GOT3 (cell line): ENCODE results near the gene ZNF613.
"Not testable (repeated sequence)": the region's sequence is repeated elsewhere in the genome, so short reads cannot be mapped to it uniquely, and the experiment has no call there.

Source experiments
- DNase-seq: peaks from one replicate; lab custom pipeline; 2025; ENCODE audit warnings: mixed read lengths; lab: John Stamatoyannopoulos, UW

The ZNF613 gene

DNA sequence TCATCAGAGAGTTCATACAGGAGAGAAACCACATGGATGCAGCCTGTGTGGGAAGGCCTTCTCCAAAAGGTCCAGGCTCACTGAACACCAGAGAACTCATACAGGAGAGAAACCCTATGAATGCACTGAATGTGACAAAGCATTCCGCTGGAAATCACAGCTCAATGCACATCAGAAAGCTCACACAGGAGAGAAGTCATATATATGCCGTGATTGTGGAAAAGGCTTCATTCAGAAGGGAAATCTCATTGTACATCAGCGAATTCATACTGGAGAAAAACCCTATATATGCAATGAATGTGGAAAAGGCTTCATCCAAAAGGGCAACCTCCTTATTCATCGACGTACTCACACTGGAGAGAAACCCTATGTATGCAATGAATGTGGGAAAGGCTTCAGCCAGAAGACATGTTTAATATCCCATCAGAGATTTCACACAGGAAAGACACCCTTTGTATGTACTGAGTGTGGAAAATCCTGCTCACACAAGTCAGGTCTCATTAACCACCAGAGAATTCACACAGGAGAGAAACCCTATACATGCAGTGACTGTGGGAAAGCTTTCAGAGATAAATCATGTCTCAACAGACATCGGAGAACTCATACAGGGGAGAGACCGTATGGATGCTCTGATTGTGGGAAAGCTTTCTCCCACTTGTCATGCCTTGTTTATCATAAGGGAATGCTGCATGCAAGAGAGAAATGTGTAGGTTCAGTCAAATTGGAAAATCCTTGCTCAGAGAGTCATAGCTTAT is 17.7 kb downstream of the ZNF613 start:
- DNase-seq = no peak

- DNase-seq = no peak
These were observed 19.3 kb downstream of the ZNF613 start for GRCh38 chr19:51946602-51947001.

GRCh38 chr19:51948975-51949374 is 21.7 kb downstream of the ZNF613 start:
- no peak for DNase-seq

- not testable (repeated sequence) for DNase-seq
These were observed 30.6 kb downstream of the ZNF613 start for GRCh38 chr19:51957846-51958245.

DNA sequence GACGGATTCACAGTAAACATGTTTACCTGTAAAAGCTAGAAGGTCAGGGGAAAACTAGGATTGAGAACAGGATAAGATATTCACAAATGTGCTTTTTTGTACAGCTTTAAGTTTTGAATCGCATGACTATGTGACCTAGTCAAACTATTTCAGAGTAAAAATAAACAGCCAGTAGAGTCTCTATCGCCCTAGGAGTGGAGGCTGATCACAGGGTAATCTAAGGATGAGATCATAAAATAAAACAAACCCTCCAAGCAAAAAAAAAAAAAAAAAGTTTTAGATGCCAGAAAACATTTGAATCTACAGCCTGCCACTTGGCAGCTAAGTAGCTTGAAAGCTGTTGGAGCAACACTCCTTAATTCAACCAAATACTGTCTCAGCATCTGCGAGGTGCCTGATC is 32.5 kb downstream of the ZNF613 start:
- no peak for DNase-seq

GRCh38 chr19:51960621-51961233 is 33.5 kb downstream of the ZNF613 start:
- not testable (repeated sequence) for DNase-seq

DNA sequence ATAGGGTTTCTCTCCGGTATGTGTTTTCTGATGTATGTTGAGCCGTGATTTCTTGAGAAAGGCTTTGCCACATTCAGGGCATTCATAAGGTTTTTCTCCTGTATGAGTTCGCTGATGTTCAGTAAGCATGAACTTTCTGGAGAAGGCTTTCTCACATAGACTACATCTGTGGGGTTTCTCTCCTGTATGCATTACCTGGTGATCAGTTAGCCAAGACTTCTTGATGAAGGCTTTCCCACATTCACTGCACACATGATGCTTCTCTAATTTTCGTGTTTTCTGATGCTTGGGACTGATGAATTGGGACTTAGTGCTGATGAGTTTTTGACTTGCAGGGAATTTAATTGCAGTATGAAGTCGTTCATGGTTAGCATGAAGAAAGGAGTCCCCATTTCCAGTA is 38.3 kb downstream of the ZNF613 start:
- no peak for DNase-seq

DNA sequence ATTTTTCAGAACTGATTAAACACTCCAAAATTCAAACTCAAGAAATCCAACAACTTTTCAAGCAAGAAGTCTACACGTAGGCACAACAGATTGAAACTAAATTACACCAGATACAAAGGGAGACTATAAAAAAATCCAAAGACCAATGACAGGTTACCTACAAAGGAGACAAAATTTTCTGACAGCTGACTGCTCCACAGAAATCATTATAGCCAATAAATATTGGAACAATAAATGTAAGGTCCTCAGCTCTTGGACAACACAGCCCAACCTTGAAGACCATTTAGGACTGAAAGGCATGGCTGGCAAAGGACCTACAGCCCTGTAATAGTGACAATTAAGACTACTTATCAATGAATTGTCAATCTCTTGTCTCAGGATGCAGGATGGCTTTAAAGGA is 43.4 kb downstream of the ZNF613 start:
- DNase-seq = no peak

DNA sequence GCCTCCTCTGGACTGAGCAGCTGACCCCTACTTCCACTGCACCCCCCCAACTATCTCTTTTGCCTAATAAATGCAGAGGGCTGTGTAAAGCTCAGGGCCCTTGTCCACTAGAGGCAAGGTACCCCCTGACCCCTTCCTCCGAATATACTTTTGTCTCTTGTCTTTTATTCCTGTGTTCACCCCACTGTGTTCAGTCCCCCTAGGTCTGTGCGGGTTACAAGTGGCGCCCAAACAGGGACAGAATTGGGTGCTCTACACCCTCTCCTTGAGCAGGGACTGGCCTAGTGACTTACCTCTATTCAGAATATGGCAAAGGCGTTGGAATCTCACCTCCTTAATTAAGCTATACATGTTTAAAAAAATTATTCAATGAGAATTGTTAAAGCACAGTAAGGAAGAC is 44.4 kb downstream of the ZNF613 start:
- DNase-seq = no peak

- DNase-seq = not testable (repeated sequence)
These were observed 48.5 kb downstream of the ZNF613 start for GRCh38 chr19:51975787-51976186.

- no peak for DNase-seq
These were observed 49.6 kb downstream of the ZNF613 start for GRCh38 chr19:51976852-51977251.

- DNase-seq = no peak
These were observed 50.1 kb downstream of the ZNF613 start for GRCh38 chr19:51977346-51977745.

DNA sequence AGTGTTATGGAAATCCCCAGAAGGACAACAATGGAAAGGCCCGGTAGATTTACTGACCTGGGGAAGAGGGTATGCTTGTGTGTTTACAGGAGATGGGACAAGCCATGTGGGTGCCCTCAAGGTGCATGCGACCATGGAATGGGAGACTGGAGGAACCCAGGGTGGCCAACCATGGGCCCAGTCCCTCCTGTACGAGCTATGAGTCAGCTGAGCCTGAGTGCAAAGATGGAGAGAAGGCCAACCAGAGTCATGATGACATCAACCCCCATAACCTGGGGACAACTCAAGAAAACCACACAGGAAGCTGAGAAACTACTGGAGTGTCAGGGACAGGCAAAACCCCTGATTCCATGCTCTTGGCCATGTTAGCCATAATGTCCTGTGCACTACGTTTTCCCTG is 51.6 kb downstream of the ZNF613 start:
- DNase-seq = no peak

DNA sequence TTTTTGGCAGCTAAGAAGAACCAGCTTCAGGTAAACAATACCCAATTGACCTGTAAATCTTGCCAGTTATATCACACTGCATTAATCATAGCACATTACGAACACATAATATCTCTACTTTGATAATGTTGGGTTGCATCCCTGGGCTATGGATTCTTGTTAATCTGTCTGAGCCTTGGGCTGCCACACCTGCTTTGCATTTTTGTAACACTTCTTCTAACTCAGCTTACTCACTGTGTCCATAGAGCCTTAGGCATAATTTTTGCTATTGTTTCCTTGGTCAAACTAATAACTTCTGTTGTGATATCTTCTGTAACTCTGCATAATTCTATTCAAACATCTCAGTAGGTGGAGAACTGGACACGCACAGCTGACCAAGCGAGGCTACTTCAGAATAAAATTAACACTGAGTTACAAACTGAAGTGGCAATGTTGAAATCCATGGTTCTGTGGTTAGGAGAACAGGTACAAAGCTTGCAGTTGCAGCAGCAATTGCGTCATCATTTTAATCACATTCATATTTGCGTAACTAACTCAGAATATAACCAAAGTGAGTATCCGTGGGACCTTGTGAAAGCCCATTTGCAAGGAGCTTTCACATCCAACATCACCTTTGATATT is 53.0 kb downstream of the ZNF613 start:
- DNase-seq = no peak

GRCh38 chr19:51980926-51981325 is 53.7 kb downstream of the ZNF613 start:
- DNase-seq = not testable (repeated sequence)

GRCh38 chr19:51983361-51983760 is 56.1 kb downstream of the ZNF613 start:
- DNase-seq = no peak

- peak; percentile 57 for DNase-seq
These were observed 59.3 kb downstream of the ZNF613 start, which contains the start of gene ZNF350 for GRCh38 chr19:51986309-51987291. TSS of gene ZNF350 (minus strand) at chr19:51986840. CDS start at chr19:51974360, 12,480 bp downstream.

DNA sequence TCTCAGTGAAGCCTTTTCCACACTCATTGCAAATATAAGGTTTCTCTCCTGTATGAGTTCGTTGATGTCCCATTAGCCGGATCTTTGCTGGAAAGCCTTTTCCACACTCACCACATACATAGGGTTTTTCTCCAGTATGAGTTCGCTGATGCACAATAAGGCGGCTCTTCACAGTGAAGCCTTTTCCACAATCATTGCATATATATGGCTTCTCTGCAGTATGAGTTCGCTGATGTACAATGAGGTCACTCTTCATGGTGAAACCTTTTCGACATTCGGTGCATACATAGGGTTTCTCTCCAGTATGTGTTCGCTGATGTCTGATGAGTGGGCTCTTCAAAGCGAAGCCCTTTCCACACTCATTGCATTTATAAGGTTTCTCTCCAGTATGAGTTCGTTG is 66.2 kb downstream of the ZNF613 start:
- no peak for DNase-seq

DNA sequence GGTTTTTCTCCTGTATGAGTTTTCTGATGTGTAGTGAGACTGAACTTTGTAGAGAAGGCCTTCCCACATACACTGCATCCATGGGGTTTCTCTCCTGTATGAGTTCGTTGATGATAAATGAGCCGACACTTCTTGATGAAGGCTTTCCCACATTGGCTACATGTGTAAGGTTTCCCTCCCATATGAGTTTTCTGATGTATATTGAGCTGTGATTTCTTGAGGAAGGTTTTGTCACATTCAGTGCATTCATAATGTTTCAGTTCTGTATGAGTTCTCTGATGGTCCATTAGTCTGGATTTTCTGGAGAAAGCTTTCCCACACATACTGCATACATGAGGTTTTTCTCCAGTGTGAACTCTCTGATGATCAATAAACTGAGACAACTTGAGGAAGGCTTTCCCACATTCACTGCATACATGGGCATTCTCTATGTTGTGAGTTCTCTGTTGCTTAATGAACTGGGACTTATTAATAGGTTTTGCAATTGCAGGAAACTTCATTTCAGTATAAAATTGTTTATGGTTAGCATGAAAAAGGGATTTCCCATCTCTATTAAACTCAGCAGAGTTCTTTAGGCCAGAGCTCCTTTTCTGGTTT is 66.9 kb downstream of the ZNF613 start:
- DNase-seq = no peak
